ENCODE measurements around the gene TASP1. TPM values are rescaled to one million over a fixed set of nuclear protein-coding genes. Genes with fewer than 3 reads are reported as not detected.

Gene TASP1
- 10 to 100 TPM in 1 of 2 experiments, 1 to 10 TPM in 1; 9.8 to 11.1 TPM for total RNA-seq

GRCh38 chr20:13638496-13639149 is at the start of gene TASP1:
Gene TASP1, minus strand, starts transcription at chr20:13638932. Its CDS starts 8,854 bp downstream, at chr20:13630078.

Other genes with a start within 250 kb of the TASP1 start
- 10 to 100 TPM; 10.9 to 12.2 TPM for gene ESF1, start 146.0 kb upstream of the TASP1 start, total RNA-seq
- gene NDUFAF5, start 146.1 kb upstream of the TASP1 start, total RNA-seq: 10 to 100 TPM; 23.5 to 23.8 TPM

Data from activated naive CD4-positive, alpha-beta T cell treated with anti-CD3 and anti-CD28 coated beads, Interleukin-2, amount 10 ng/mL, durations not matched to agents 5 hours and 36 hours (primary cell).